Measurements from ENCODE around the gene FGD1.

DNA sequence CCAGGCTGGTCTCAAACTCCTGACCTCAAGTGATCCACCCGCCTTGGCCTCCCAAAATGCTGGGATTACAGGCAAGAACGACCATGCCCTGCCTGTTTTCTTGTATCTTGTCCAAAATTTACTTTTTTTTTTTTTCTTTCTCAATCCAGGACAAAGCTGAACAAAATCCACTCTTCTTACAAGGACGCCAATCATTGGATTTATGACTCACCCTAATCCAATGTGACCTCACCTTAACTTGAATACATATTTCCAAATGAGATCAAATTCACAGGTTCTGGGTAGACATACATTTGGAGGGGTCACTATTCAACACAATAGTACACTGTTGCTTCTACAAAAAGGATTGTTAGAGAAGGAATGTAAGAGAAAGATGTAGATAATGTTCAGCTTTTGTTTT, 73.9 kb downstream of the FGD1 start:
- TF ChIP-seq, protein P1, sequence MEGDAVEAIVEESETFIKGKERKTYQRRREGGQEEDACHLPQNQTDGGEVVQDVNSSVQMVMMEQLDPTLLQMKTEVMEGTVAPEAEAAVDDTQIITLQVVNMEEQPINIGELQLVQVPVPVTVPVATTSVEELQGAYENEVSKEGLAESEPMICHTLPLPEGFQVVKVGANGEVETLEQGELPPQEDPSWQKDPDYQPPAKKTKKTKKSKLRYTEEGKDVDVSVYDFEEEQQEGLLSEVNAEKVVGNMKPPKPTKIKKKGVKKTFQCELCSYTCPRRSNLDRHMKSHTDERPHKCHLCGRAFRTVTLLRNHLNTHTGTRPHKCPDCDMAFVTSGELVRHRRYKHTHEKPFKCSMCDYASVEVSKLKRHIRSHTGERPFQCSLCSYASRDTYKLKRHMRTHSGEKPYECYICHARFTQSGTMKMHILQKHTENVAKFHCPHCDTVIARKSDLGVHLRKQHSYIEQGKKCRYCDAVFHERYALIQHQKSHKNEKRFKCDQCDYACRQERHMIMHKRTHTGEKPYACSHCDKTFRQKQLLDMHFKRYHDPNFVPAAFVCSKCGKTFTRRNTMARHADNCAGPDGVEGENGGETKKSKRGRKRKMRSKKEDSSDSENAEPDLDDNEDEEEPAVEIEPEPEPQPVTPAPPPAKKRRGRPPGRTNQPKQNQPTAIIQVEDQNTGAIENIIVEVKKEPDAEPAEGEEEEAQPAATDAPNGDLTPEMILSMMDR (IDR thresholded peaks at IDR 0.05): no peak
- TF ChIP-seq POLR2A (IDR thresholded peaks at IDR 0.05) (no peak), POLR2AphosphoS5 (IDR thresholded peaks at IDR 0.05; ENCODE audit: insufficient read depth in 1 of 2, low read depth in 1 of 2) (no peak)

Data from vagina (tissue), 2 donors.